ENCODE results near the gene PDS5B. TPM values are rescaled to one million over a fixed set of nuclear protein-coding genes. Genes with fewer than 3 reads are reported as not detected.

Gene PDS5B
- total RNA-seq, 1 experiment from 2014 or later = 26.5 TPM

GRCh38 chr13:32587011-32587810 lies 959 bp downstream of the PDS5B start:
- no peaks in the 10 kb centered on the region for H3K9me3 ChIP-seq (ENCODE audit: control insufficient read depth in 1 of 2, insufficient read depth in 1 of 2, low read depth in 1 of 2, low read length in 2 of 2)
- H3K9ac ChIP-seq (ENCODE audit: low read length) = peak overlapping the region; percentile 74
- CTCF ChIA-PET = interaction anchor here (0.8 to 1.3 kb wide), 3 partner anchors 52 to 324 kb away, joined by 3 to 6 read pairs (median 3); no protein-coding TSS in a partner anchor
- peaks cover 9 to 18% of the 10 kb centered on the region in 2 experiments for H3K4me1 ChIP-seq (ENCODE audit: control insufficient read depth in 1 of 2, insufficient read depth in 2 of 2, low read length in 2 of 2)
- H4K20me1 ChIP-seq (ENCODE audit: insufficient read depth) = no peaks in the 10 kb centered on the region; the same call in none of the 2 replicates
- intact Hi-C loops (cut with micrococcal nuclease) = loop anchor here (2.0 to 5.0 kb wide), 3 partner anchors 65 to 1135 kb away; no protein-coding TSS in a partner anchor
- peak overlapping the region; percentile 85 to 89 for H3K4me3 ChIP-seq (replicated peaks in 1 of 2; ENCODE audit: low read depth in 1 of 2, low read length in 2 of 2)
- no peaks in the 10 kb centered on the region for H3K9me2 ChIP-seq (ENCODE audit: insufficient read depth)
- ATAC-seq (peak; percentile 55), DNase-seq (ENCODE audit: low read depth, low spot score) (peak; percentile 16)
- POLR2A ChIA-PET = no interaction called here
- no peaks in the 10 kb centered on the region for H3K27me3 ChIP-seq (ENCODE audit: insufficient read depth, low read length)
- peaks cover 51% of the 10 kb centered on the region for H3K79me2 ChIP-seq (ENCODE audit: insufficient read depth, low read length)
- no TSS peak for BruUV-seq (replicated peaks)
- RAD21 ChIA-PET (ENCODE audit: low non-redundant PET in 1 of 2, low total read pairs in 2 of 2, uncharacterized antibody in 2 of 2, unreplicated experiment in 2 of 2) = no interaction called here
- TF ChIP-seq YY1 (IDR thresholded peaks at IDR 0.05; ENCODE audit: extremely low read depth, insufficient replicate concordance, low read depth, low read length) = no peak
- no peak for TF ChIP-seq RAD21 (IDR thresholded peaks at IDR 0.05; ENCODE audit: low read depth)
- no peak for TF ChIP-seq SIN3A (IDR thresholded peaks at IDR 0.05; ENCODE audit: low read depth)
- no peak for TF ChIP-seq ELF1 (IDR thresholded peaks at IDR 0.05; ENCODE audit: borderline replicate concordance, low read depth)
- no peak for TF ChIP-seq SRF (IDR thresholded peaks at IDR 0.05; ENCODE audit: low read depth)
- TF ChIP-seq SP1 (IDR thresholded peaks at IDR 0.05; ENCODE audit: low read depth) = no peak
- no peak for TF ChIP-seq CTCF (IDR thresholded peaks at IDR 0.05 in 2 of 3, conservative IDR thresholded peaks at IDR 0.05 in 1 of 3; ENCODE audit: borderline replicate concordance in 1 of 3, insufficient read depth in 1 of 3, low read depth in 2 of 3, low read length in 2 of 3)
- no peak for TF ChIP-seq POLR2AphosphoS5 (IDR thresholded peaks at IDR 0.05; ENCODE audit: low read depth, low read length)
- TF ChIP-seq EGR1 (IDR thresholded peaks at IDR 0.05; ENCODE audit: low read depth) = no peak
- no peak for TF ChIP-seq EZH2phosphoT487 (IDR thresholded peaks at IDR 0.05; ENCODE audit: borderline replicate concordance)
- no peak for TF ChIP-seq TCF7L2 (IDR thresholded peaks at IDR 0.05; ENCODE audit: borderline replicate concordance, extremely low read depth, insufficient read depth, insufficient read length)
- no peak for TF ChIP-seq CBX3 (IDR thresholded peaks at IDR 0.05; ENCODE audit: low read depth)
- no peak overlapping the region for H2AFZ ChIP-seq (ENCODE audit: low read depth, low read length, poor library complexity, severe bottlenecking)
- H3K4me2 ChIP-seq (ENCODE audit: low read length) = peak overlapping the region; percentile 95
- peak overlapping the region; percentile 79 for H3K27ac ChIP-seq (ENCODE audit: low read depth, low read length)
- H3K36me3 ChIP-seq (ENCODE audit: control insufficient read depth in 1 of 2, insufficient read depth in 2 of 2, low read length in 2 of 2) = no peaks in the 10 kb centered on the region

Data from HCT116 (cell line).